CD4-positive, alpha-beta T cell treated with Interleukin-6 for 4 hours (primary cell): ENCODE data around the gene COA1.
"Not testable (repeated sequence)": the region's sequence is repeated elsewhere in the genome, so short reads cannot be mapped to it uniquely, and the experiment has no call there.

Experiments
- DNase-seq: peaks from one replicate; pipeline ENCODE4 v3.0.0-alpha.2; 2020; ENCODE audit warnings: mixed read lengths

Gene COA1

DNA sequence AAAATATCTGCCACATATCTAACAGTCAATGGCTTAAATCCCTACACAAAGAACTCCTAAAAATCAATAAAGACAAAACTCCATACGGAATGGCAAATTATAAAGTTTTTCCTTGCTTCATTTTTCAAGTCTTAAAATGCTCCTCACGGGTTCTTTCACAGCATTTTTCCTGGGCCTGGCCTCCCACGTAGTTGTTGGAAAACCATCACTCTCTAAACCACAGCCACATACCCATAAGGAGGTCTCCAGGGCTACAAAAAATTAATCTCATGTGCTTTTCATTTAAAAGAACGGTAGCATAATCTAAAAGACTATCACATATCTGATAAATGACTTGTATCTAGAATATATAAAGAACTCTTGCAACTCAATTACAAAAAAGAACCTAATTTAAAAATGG, 2.9 kb downstream of the COA1 start:
- DNase-seq = no peak

DNA sequence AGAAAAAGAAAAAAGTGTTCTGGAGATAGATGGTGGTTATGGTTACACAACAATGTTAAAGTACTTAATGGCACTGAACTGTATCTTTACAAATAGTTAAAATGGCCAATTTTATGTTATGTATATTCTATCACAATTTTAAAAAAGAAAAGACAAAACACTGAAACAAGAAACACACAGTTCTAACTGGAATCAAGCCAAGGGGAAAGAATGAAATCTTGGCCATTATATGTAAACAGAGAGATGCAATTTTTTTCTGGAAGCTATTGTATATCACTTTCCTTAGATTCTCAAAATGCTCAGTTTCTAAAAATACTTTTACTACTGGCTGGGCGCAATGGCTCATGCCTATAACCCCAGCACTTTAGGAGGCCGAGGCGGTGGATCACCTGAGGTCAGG, 4.1 kb downstream of the COA1 start:
- DNase-seq = no peak

DNA sequence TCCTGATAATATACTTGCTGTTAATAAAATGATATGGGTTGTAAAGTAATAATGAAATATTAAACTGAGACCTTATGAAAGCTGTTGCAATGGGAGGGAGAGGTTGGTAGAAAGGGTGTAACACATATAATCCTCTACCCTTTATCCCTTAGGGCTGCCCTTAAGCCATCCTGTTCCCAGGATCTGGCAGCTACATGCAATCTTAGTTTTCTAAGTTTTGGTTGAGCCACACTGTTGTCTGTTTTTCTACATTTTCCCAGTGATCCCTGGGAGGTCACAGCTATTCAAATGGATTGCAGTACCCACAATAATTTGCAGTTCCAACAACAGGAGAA, 6.3 kb downstream of the COA1 start:
- DNase-seq = no peak

DNA sequence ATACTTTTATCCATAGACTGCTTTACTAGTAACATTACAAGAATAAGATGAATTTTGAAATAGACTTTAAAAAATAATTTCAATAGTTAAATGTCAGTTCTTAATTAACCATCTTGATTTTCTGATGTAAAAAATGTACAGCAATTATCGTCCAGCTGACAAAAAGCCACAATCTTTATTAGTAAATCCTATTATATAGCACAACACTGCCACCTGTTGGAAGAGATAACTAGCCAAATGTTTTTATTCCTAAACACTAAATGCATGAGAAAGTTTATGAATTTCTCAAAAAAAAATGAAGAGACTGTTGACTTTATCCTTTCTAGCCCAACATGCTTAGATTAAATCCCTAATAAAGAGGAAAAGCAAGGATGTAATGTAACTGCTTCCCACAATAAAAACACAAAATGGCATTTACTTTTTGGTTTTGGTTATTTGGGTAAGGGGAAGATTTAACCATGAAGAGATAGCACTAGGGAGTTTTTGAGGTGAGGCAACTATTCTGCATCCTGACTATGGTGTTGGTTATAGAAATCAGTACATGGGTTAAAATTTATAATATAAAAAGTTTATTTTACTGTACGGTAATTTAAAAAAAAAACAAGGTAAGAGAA, 8.0 kb downstream of the COA1 start:
- peak; percentile 26 for DNase-seq

DNA sequence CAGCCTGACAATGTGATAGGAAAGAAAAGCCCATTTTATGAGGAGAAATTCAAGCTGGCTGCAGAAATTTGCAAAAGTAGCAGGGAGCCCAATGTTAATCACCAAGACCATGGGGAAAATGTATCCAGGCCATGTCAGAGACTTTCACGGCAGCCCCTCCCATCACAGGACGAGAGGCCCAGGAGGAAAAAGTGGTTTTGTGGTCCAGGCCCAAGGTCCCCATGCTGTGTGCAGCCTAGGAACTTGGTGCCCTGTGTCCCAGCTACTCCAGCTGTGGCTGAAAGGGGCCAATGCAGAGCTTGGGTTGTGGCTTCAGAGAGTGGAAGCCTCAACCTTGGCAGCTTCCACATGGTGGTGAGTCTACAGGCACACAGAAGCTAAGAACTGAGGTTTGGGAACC, 12.7 kb downstream of the COA1 start:
- DNase-seq = no peak

DNA sequence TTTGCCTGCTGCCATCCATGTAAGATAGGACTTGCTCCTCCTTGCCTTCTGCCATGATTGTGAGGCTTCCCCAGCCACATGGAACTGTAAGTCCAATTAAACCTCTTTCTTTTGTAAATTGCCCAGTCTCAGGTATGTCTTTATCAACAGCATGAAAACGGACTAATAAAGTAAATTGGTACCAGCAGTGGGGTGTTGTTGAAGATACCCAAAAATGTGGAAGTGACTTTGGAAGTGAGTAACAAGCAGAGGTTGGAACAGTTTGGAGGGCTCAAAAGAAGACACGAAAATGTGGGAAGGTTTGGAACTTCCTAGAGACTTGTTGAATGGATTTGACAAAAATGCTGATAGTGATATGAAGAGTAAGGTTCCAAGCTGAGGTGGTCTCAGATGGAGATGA, 13.4 kb downstream of the COA1 start:
- not testable (repeated sequence) for DNase-seq

DNA sequence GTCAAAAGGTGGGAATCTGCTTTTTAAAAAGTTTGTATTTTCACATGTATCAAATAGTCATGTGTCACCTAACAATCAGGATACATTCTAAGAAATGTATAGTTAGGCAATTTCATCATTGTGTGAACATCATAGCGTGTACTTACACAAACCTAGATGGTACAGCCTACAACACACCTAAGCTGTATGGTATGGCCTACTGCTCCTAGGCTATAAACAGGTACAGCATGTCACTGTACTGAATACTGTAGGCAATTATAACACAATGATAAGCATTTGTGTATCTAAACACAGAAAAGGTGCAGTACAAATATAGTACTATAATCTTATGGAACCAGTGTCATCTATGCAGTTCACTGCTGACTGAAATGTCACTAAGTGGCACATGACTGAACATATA, 17.8 kb downstream of the COA1 start:
- no peak for DNase-seq

DNA sequence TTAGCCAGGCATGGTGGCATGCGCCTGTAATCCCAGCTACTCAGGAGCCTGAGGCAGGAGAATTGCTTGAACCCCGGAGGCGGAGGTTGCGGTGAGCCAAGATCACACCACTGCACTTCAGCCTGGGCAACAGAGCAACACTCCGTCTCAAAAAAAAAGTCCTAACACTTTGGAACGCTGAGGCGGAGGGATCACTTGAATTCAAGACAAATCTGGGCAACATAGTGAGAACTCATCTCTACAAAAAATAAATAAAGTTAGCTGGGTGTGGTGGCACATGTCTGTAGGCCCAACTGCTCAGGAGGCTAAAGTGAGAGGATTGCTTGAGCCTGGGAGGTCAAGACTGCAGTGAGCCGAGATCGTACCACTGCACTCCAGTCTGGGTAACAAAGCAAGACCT, 21.3 kb downstream of the COA1 start:
- not testable (repeated sequence) for DNase-seq

DNA sequence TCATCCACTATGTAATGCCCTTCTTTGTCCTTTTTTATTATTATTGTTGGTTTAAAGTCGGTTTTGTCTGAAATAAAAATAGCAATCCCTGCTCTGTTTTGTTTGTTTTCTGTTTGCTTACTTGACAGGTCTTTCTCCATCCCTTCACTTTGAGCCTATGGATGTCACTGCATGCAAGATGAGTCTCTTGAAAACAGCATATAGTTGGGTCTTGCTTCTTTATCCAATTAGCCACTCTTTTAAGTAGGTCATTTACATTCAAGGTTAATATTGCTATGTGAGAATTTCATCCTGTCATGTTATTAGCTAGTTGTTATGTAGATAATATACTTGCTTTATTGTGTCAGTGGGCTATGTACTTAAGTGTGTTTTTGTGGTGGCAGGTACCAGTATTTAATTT, 25.8 kb downstream of the COA1 start:
- DNase-seq = no peak

DNA sequence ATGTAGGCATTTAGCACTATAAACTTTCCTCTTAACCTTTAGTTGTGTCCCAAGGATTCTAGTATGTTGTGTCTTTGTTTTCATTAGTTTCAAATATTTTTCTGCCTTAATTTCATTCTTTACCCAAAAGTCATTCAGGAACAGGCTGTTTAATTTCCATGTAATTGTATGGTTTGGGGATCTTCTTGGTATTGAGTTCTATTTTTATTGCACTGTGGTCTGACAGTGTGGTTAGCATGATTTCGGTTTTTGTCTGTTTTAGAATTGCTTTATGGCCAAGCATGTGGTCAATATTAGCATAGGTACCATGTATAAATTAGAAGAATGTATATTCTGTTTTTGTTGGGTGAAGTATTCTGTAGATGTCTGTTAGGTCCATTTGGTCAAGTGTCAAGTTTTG, 26.3 kb downstream of the COA1 start:
- DNase-seq = no peak

DNA sequence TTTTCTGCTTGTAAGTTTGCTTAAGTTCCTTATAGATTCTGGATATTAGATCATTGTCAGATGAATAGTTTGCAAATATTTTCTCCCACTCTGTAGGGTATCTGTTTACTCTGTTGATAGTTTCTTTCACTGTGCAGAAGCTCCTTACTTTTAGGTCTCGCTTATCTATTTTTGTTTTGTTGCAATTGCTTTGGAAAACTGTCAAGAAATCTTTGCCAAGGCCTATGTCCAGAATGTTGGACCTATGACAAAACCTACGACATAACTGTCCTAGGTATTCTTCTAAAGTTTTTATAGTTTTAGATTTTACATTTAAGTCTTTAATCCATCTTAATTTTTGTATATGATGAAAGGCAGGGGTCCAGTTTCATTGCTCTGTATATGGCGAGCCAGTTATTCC, 27.4 kb downstream of the COA1 start:
- no peak for DNase-seq

DNA sequence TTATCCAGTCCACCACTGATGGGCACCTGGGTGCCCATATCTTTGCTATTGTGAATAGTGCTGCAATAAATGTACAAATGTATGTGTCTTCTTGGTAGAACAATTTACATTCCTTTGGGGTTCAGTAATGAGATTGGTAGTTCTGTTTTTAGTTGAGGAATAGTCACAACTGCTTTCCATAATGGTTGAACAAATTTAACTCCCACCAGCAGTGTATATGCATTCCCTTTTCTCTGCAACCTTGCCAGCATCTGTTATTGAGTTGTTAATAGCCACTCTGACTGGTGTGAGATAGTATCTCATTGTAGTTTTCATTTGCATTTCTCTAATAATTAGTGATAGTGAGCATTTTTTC, 27.8 kb downstream of the COA1 start:
- DNase-seq = no peak

DNA sequence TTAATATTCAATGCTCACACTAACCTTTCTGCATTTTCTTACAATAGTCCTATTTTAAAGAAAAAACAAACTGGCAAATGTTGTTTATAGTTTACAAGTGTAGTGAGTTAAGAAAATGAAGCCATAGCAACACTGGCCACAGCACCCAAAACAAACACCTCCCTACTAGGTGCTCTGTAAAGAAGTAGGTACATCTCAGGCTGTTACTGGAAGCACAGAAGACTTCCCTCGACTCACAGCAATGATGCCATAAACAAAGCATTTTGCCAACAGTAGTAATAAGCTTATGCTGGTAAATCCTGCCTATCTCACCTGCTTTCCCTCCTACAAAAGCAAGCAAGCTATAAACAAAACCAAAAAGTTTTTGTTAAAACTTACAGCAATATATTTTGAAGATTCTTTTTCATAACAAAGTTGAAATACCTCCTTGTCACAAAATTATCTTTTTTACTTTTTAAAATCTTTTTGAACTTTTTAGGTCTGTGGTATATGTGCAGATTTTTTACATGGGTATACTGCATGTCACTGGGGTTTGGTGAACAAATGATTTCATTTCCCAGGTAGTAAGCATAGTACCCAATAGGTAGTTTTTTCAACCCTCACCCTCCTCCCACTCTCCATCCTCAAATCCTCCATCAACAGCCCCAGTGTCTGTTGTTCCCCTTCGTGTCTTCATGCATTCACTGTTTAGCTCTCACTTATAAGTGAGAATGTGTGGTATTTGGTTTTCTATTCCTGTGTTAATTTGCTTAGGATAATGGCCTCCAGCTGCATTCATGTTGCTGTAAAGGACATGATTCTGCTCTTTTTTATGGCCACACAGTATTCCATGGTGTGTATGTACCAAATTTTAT, 28.4 kb downstream of the COA1 start:
- DNase-seq = no peak

DNA sequence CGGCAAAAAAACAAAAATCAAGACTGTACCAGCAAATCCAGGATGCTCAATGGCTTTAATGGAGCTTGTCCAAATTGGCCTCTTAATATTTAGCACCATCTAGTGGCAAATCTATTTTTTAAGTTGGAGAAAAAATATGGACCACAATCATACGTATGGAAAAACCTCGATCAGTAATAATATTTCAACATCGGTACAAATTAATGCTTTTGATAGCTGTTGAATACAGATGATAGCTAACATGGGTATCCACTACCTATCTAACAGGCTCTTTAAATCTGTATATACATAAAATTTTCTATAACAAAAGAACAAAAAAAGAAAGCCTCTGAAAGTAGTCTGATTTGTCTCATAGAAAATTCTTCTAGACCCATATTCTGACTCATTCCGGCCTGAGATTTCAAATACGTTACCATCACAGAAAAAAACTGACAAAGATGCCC, 29.2 kb downstream of the COA1 start:
- no peak for DNase-seq

DNA sequence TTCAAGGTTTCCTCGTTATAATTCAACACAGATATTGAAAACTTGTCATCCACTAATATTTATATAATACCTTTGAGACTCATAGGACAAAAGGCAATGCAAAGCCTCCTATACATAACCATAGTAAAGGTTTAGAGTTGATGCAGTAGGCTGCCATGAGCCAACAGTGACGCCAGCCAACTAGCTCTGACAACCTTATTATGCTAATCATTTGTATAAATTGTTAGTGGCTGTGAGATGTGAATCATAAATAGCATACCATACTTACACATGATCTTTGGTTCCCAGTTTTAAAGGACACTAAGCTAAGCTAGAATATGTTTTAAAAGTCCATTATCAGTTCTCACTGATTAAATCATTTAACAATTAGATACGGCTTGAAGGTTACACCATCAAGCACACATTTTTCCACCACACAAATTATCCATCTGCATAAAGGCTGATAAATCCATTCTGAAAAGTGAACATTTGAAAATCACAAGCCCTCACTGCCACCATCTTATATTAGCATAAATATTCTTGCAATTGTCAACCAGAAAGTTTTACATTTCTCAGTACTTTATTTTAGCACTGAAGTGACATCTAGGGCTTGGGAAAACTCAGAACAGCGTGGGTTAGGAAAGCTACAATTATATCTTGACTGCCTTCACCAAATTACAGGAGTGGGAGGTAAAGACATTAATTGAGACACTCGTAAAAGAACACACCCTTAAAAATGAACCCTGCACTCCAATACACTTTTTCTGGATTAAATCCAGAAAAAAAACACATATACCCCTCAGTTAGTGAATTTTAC, 30.7 kb downstream of the COA1 start:
- DNase-seq = no peak

DNA sequence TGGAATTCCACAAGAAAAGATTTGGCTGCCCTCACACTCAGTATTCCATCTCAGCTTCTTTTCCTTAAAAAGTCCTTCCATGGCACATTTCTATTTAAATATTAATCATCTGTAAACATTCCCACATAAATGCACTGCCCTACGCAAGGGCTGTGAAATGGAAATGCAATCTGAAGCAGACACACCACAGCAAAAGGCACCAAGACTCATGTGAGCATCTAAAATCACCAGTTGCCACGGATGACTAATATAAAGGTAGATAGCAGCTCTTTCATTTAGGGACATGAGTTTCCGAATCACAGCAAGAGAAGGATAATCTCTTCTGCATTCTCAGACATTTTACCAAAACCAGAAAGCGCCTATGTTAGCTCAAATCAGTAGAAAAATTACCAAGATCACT, 31.6 kb downstream of the COA1 start:
- peak; percentile 35 for DNase-seq

DNA sequence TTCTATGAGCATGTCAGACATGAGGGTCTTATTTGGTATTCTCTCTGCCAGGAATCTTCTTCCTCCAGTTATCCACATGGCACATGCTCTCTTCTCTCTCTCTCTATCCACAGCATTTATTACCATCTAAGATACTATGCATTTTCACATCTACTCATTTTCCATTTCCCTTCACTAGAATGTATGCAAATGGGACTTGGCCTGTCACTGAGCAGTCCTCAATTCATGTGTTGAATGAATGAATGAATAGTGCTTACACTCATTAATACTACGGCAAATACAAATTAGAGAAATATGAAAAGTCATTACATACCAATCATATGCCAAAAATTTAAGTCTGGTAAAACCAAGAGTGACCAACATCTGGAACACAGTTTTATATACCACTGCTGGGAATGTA, 34.0 kb downstream of the COA1 start:
- no peak for DNase-seq

DNA sequence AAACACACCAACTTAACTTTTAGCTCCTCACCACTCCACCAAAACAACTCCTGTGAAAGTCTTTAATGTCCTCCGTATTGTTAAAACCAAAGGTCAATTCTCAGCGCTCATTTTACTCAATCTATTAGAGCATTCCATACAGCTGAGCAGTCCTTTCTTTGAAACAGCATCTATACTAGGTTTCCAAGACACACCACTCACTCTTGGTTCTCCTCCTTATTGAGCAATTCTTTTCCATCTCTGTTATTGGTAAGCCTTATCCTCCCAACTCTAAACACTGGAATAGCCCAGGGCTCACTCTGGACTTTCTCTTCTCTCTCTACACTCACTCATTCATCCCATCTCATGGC, 34.9 kb downstream of the COA1 start:
- DNase-seq = no peak

DNA sequence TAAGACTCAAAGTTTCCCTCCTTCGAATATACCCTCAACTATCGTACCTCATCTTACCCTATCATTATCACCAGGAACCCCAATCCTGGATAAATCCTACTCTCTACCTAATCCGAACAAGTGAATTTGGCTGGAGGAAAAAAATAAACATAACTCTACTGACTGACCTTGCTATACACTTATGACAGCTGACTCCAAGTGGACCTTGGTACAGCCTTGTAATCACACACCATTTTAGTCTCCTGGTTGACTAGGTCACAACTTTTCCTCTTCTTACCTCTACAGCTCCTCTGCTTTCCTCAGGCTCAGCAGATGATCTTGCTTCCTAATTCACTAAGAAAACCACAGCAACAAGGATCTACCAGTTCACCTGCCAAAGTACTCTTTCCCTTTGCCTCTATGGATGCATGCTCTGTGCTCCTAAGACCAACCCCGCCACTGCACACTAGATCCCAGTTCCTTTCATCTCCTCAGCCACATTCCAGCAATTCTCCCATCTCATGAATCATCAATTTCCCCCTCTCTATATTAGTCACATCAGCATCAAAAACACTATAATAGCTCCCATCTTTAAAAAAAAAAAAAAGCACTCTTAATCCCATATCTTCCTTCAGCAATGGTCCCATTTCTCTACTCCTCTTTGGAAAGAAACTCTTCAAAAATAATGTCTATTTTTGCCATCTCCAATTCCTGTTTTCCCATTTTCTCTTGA, 35.5 kb downstream of the COA1 start:
- DNase-seq = no peak

DNA sequence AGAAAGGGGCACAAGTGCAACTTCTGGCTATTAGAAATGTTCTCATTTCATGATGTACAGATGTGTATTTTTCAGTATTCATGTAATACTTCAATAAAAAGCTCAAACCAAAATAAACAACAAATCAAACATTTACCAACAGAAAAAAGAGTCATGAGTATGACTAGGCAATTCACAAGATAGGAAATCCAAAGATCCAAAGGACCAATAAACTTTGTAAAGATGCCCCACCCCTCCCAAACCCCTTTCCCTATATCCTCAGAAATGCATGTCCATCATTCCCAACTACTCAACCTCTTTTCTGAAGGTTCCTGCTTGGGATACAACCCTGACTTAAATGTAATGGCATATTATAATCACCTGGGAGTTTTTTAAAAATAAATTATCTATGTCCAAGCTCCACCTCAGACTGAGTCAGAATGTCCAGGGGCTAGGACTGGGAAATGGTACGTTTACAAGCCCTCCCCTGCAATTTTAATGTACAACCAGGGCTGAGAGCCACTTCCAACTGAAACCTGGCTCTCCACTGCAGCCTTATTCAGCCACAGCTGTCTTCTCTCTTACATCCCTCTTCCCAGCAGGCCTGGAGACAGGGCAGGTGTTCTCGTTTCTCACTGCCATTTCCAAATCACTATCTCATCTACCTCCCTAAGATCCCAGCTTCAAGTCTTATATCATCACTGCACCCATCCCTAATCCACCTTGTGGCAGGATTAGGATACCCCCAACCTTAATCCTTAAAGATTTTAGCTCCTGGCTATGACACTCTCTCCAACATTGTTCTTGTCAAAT, 36.5 kb downstream of the COA1 start:
- no peak for DNase-seq

DNA sequence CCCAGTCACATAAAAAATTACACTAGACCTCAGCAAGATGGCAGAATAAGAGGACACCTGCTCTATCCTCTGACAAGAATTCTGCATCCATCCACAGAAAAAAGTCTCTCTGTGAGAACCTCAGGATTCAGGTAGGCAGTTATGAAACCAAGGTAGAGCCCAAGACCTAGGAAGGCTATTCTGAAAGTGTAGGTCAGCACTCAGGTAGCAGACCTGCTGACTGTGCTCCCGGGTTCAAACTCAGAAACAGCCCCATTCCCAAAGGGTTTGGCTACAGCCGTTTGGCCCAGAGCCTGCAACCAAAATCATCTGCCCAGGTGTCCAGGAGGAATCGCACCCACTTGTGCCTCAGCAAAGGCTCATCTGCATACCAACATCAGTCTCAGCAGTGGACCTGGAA, 37.7 kb downstream of the COA1 start:
- DNase-seq = no peak

DNA sequence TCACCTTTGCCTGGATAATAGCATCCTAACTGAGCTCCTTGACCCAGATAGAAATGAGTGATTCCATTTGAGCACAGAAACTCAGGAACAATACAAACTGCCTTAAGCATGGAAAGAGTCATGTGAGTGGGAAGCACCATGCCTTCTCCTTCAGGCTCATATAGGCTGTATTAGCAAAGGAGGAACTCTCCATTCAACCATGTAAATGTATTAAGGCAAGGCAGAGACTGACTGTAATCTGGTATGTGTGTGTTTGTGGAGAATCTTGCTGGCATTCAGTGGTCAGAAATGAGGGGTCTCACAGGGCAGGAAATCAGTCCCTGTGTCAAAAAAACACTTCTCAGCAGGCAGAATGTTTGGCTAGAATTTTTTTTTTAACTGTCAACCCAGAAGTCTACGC, 40.2 kb downstream of the COA1 start:
- no peak for DNase-seq

DNA sequence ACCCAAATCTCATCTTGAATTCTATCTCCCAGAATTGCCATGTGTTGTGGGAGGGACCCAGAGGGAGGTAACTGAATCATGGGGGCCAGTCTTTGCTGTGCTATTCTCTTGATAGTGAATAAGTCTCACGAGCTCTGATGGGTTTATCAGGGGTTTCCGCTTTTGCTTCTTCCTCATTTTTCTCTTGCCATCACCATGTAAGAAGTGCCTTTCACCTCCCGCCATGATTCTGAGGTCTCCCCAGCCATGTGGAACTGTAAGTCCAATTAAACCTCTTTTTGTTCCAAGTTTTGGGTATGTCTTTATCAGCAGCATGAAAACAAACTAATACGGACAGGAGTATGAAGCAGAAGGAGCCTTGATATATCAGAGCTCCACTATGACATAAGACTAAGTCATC, 41.5 kb downstream of the COA1 start:
- DNase-seq = not testable (repeated sequence)
